Measurements from ENCODE around the gene CMTR1.

CMTR1 gene

GRCh38 chr6:37486121-37486839 lies 53.3 kb downstream of the CMTR1 start:
- Histone ChIP-seq H3K9me3 (ENCODE audit: control insufficient read depth, insufficient read depth, low read depth, low read length) (no peaks in the 10 kb centered on the region), H3K4me1 (ENCODE audit: control insufficient read depth, insufficient read depth, low read length) (peaks cover 19% of the 10 kb centered on the region), H3K9ac (ENCODE audit: low read length) (no peak overlapping the region), H3K27me3 (ENCODE audit: control insufficient read depth, insufficient read depth, low read length) (no peaks in the 10 kb centered on the region), H3K27ac (ENCODE audit: low read depth, low read length) (no peak overlapping the region), H3K4me3 (ENCODE audit: low read depth, low read length) (no peak overlapping the region), H3K36me3 (ENCODE audit: control insufficient read depth, insufficient read depth, low read length) (peaks cover 24% of the 10 kb centered on the region)

GRCh38 chr6:37487591-37488380 lies 54.8 kb downstream of the CMTR1 start:
- Histone ChIP-seq H3K9me3 (ENCODE audit: control insufficient read depth, insufficient read depth, low read depth, low read length) (no peaks in the 10 kb centered on the region), H3K36me3 (ENCODE audit: control insufficient read depth, insufficient read depth, low read length) (peaks cover 11% of the 10 kb centered on the region), H3K27me3 (ENCODE audit: control insufficient read depth, insufficient read depth, low read length) (no peaks in the 10 kb centered on the region), H3K27ac (ENCODE audit: low read depth, low read length) (no peak overlapping the region), H3K4me1 (ENCODE audit: control insufficient read depth, insufficient read depth, low read length) (peaks cover 25% of the 10 kb centered on the region), H3K4me3 (ENCODE audit: low read depth, low read length) (no peak overlapping the region), H3K9ac (ENCODE audit: low read length) (no peak overlapping the region)

GRCh38 chr6:37488476-37488875 lies 55.5 kb downstream of the CMTR1 start:
- no peaks in the 10 kb centered on the region for H3K27me3 ChIP-seq (ENCODE audit: control insufficient read depth, insufficient read depth, low read length)
- H3K9me3 ChIP-seq (ENCODE audit: control insufficient read depth, insufficient read depth, low read depth, low read length): no peaks in the 10 kb centered on the region
- no peak overlapping the region for H3K9ac ChIP-seq (ENCODE audit: low read length)
- no peak overlapping the region for H3K4me3 ChIP-seq (ENCODE audit: low read depth, low read length)
- H3K27ac ChIP-seq (ENCODE audit: low read depth, low read length): no peak overlapping the region
- peaks cover 4% of the 10 kb centered on the region; the same call in 1 of the 2 replicates for H3K36me3 ChIP-seq (ENCODE audit: control insufficient read depth, insufficient read depth, low read length)
- H3K4me1 ChIP-seq (ENCODE audit: control insufficient read depth, insufficient read depth, low read length): peaks cover 31% of the 10 kb centered on the region

- no peak overlapping the region for H3K9ac ChIP-seq (ENCODE audit: low read length)
- H3K27me3 ChIP-seq (ENCODE audit: control insufficient read depth, insufficient read depth, low read length): no peaks in the 10 kb centered on the region
- H3K27ac ChIP-seq (ENCODE audit: low read depth, low read length): no peak overlapping the region
- H3K4me1 ChIP-seq (ENCODE audit: control insufficient read depth, insufficient read depth, low read length): peaks cover 31% of the 10 kb centered on the region
- no peaks in the 10 kb centered on the region for H3K36me3 ChIP-seq (ENCODE audit: control insufficient read depth, insufficient read depth, low read length)
- no peak overlapping the region for H3K4me3 ChIP-seq (ENCODE audit: low read depth, low read length)
- H3K9me3 ChIP-seq (ENCODE audit: control insufficient read depth, insufficient read depth, low read depth, low read length): no peaks in the 10 kb centered on the region
Measured at GRCh38 chr6:37489697-37490336, 56.8 kb downstream of the CMTR1 start.

- H3K27ac ChIP-seq (ENCODE audit: low read depth, low read length): no peak overlapping the region
- peaks cover 31% of the 10 kb centered on the region for H3K4me1 ChIP-seq (ENCODE audit: control insufficient read depth, insufficient read depth, low read length)
- no peaks in the 10 kb centered on the region for H3K9me3 ChIP-seq (ENCODE audit: control insufficient read depth, insufficient read depth, low read depth, low read length)
- no peak overlapping the region for H3K4me3 ChIP-seq (ENCODE audit: low read depth, low read length)
- no peak overlapping the region for H3K9ac ChIP-seq (ENCODE audit: low read length)
- no peaks in the 10 kb centered on the region for H3K27me3 ChIP-seq (ENCODE audit: control insufficient read depth, insufficient read depth, low read length)
- H3K36me3 ChIP-seq (ENCODE audit: control insufficient read depth, insufficient read depth, low read length): no peaks in the 10 kb centered on the region
Measured at GRCh38 chr6:37490536-37491170, 57.6 kb downstream of the CMTR1 start.

- H3K9me3 ChIP-seq (ENCODE audit: control insufficient read depth, insufficient read depth, low read depth, low read length): no peaks in the 10 kb centered on the region
- no peaks in the 10 kb centered on the region for H3K36me3 ChIP-seq (ENCODE audit: control insufficient read depth, insufficient read depth, low read length)
- peaks cover 31% of the 10 kb centered on the region for H3K4me1 ChIP-seq (ENCODE audit: control insufficient read depth, insufficient read depth, low read length)
- H3K4me3 ChIP-seq (ENCODE audit: low read depth, low read length): no peak overlapping the region
- no peaks in the 10 kb centered on the region for H3K27me3 ChIP-seq (ENCODE audit: control insufficient read depth, insufficient read depth, low read length)
- H3K9ac ChIP-seq (ENCODE audit: low read length): no peak overlapping the region
- H3K27ac ChIP-seq (ENCODE audit: low read depth, low read length): no peak overlapping the region
Measured at GRCh38 chr6:37491171-37491829, 58.3 kb downstream of the CMTR1 start.

GRCh38 chr6:37491830-37492208 lies 58.8 kb downstream of the CMTR1 start:
- no peaks in the 10 kb centered on the region for H3K36me3 ChIP-seq (ENCODE audit: control insufficient read depth, insufficient read depth, low read length)
- no peak overlapping the region for H3K4me3 ChIP-seq (ENCODE audit: low read depth, low read length)
- H3K27me3 ChIP-seq (ENCODE audit: control insufficient read depth, insufficient read depth, low read length): no peaks in the 10 kb centered on the region
- no peaks in the 10 kb centered on the region for H3K9me3 ChIP-seq (ENCODE audit: control insufficient read depth, insufficient read depth, low read depth, low read length)
- H3K4me1 ChIP-seq (ENCODE audit: control insufficient read depth, insufficient read depth, low read length): peaks cover 31% of the 10 kb centered on the region
- no peak overlapping the region for H3K27ac ChIP-seq (ENCODE audit: low read depth, low read length)
- H3K9ac ChIP-seq (ENCODE audit: low read length): no peak overlapping the region

- Histone ChIP-seq H3K36me3 (ENCODE audit: control insufficient read depth, insufficient read depth, low read length) (no peaks in the 10 kb centered on the region), H3K9ac (ENCODE audit: low read length) (no peak overlapping the region), H3K4me3 (ENCODE audit: low read depth, low read length) (no peak overlapping the region), H3K27me3 (ENCODE audit: control insufficient read depth, insufficient read depth, low read length) (no peaks in the 10 kb centered on the region), H3K9me3 (ENCODE audit: control insufficient read depth, insufficient read depth, low read depth, low read length) (no peaks in the 10 kb centered on the region), H3K27ac (ENCODE audit: low read depth, low read length) (no peak overlapping the region), H3K4me1 (ENCODE audit: control insufficient read depth, insufficient read depth, low read length) (peaks cover 31% of the 10 kb centered on the region)
Measured at GRCh38 chr6:37492236-37492972, 59.4 kb downstream of the CMTR1 start.

GRCh38 chr6:37492991-37493660 lies 60.1 kb downstream of the CMTR1 start:
- Histone ChIP-seq H3K9ac (ENCODE audit: low read length) (no peak overlapping the region), H3K27me3 (ENCODE audit: control insufficient read depth, insufficient read depth, low read length) (no peaks in the 10 kb centered on the region), H3K4me1 (ENCODE audit: control insufficient read depth, insufficient read depth, low read length) (peaks cover 31% of the 10 kb centered on the region), H3K27ac (ENCODE audit: low read depth, low read length) (no peak overlapping the region), H3K36me3 (ENCODE audit: control insufficient read depth, insufficient read depth, low read length) (no peaks in the 10 kb centered on the region), H3K9me3 (ENCODE audit: control insufficient read depth, insufficient read depth, low read depth, low read length) (no peaks in the 10 kb centered on the region), H3K4me3 (ENCODE audit: low read depth, low read length) (no peak overlapping the region)

GRCh38 chr6:37493661-37493995 lies 60.6 kb downstream of the CMTR1 start:
- Histone ChIP-seq H3K4me3 (ENCODE audit: low read depth, low read length) (no peak overlapping the region), H3K9ac (ENCODE audit: low read length) (no peak overlapping the region), H3K27ac (ENCODE audit: low read depth, low read length) (no peak overlapping the region), H3K27me3 (ENCODE audit: control insufficient read depth, insufficient read depth, low read length) (no peaks in the 10 kb centered on the region), H3K4me1 (ENCODE audit: control insufficient read depth, insufficient read depth, low read length) (peaks cover 31% of the 10 kb centered on the region), H3K36me3 (ENCODE audit: control insufficient read depth, insufficient read depth, low read length) (no peaks in the 10 kb centered on the region), H3K9me3 (ENCODE audit: control insufficient read depth, insufficient read depth, low read depth, low read length) (no peaks in the 10 kb centered on the region)

All from HUES6 (cell line).